Esophagus muscularis mucosa (tissue), 4 donors: Measurements from ENCODE around the gene HMGB3.

ENCODE experiments used
- EP300 ChIP-seq: sonication (generic); formaldehyde crosslinking; IDR thresholded peaks from one replicate; pipeline ENCODE4 v1.6.1; 2017; ENCODE audit warnings: antibody characterized with exemption
- POLR2A ChIP-seq: fragments of 450-650 bp; IDR thresholded peaks from one replicate; pipeline ENCODE4 v1.6.1; 2017; ENCODE audit warnings: antibody characterized with exemption, moderate library complexity, mild to moderate bottlenecking, low read depth
- POLR2AphosphoS5 ChIP-seq, 2 donors: sonication (generic); formaldehyde crosslinking; IDR thresholded peaks; one replicate each; pipeline ENCODE4 v1.6.1; 2017; ENCODE audit warnings: antibody characterized with exemption in 2 of 2
- TF ChIP-seq, protein P1 (sequence below), 3 experiments: fragments of 200-600 bp in 2 of 3; fragments of 450-650 bp in 1 of 3; sonication (generic) in 2 of 3; IDR thresholded peaks; one replicate each; pipeline ENCODE4 v1.5.1; 2017 to 2019; ENCODE audit warnings: antibody characterized with exemption in 3 of 3, mild to moderate bottlenecking in 2 of 3, moderate library complexity in 1 of 3

DNA sequence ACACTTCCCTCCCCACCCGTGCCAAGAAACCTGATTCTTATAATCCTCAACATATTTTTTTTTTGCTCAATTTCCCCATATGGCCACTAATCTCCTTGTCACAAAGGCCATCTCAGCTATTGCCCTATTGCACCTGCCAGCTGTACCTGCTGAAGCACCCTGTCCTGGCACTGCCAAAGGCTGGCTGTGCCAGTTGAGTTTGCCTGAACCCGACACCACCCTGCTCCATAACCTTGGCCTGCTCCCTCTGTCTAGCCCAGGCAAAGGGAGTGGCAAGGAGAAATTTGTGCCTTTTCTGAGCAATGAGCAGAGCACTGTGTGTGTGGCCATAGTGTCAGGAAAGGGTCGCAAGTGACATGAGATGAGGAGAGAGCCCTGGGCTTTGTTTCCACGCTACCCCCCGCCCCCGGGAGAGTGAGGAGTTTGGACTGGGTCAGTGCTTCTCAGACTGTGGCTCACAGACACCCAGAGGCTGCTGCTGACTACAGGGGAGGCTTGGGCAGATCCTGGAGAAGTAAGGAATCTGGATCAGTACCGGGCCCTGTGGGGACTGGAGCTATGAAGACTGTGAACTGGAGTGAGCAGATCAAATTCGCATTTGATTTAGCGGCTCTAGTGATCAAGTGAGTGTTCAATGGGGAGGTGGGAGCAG lies 42.2 kb upstream of the HMGB3 start:
- TF ChIP-seq POLR2A, result no peak
- TF ChIP-seq, protein P1, sequence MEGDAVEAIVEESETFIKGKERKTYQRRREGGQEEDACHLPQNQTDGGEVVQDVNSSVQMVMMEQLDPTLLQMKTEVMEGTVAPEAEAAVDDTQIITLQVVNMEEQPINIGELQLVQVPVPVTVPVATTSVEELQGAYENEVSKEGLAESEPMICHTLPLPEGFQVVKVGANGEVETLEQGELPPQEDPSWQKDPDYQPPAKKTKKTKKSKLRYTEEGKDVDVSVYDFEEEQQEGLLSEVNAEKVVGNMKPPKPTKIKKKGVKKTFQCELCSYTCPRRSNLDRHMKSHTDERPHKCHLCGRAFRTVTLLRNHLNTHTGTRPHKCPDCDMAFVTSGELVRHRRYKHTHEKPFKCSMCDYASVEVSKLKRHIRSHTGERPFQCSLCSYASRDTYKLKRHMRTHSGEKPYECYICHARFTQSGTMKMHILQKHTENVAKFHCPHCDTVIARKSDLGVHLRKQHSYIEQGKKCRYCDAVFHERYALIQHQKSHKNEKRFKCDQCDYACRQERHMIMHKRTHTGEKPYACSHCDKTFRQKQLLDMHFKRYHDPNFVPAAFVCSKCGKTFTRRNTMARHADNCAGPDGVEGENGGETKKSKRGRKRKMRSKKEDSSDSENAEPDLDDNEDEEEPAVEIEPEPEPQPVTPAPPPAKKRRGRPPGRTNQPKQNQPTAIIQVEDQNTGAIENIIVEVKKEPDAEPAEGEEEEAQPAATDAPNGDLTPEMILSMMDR (IDR thresholded peaks at IDR 0.05), result no peak
- TF ChIP-seq EP300, result no peak
- TF ChIP-seq POLR2AphosphoS5 (IDR thresholded peaks at IDR 0.05), result no peak
